Uterus (tissue), 2 donors: ENCODE results near the gene SLC35F5.

Experiments
- CTCF ChIP-seq, 4 experiments: fragments of 200-600 bp in 2 of 4; fragments of 450-650 bp in 2 of 4; sonication (generic) in 2 of 4; IDR thresholded peaks; one replicate each; pipeline ENCODE4 v1.5.1; 2016 to 2019; ENCODE audit warnings: antibody characterized with exemption in 4 of 4, mild to moderate bottlenecking in 2 of 4, moderate library complexity in 1 of 4
- POLR2A ChIP-seq, 2 donors: fragments of 450-650 bp; IDR thresholded peaks; one replicate each; pipeline ENCODE4 v1.6.1; 2016; ENCODE audit warnings: antibody characterized with exemption in 2 of 2, mild to moderate bottlenecking in 1 of 2, moderate library complexity in 1 of 2

GRCh38 chr2:113760400-113760799, 4.0 kb upstream of the SLC35F5 start:
- no peak for TF ChIP-seq CTCF (IDR thresholded peaks at IDR 0.05)
- TF ChIP-seq POLR2A (IDR thresholded peaks at IDR 0.05): no peak
